Right hindlimb (tissue), 1 donor: Measurements from ENCODE around the gene ARID2.

Source experiments
- DNase-seq: peaks from one replicate; pipeline ENCODE4 v3.0.0-alpha.2; 2018

ARID2 gene

DNA sequence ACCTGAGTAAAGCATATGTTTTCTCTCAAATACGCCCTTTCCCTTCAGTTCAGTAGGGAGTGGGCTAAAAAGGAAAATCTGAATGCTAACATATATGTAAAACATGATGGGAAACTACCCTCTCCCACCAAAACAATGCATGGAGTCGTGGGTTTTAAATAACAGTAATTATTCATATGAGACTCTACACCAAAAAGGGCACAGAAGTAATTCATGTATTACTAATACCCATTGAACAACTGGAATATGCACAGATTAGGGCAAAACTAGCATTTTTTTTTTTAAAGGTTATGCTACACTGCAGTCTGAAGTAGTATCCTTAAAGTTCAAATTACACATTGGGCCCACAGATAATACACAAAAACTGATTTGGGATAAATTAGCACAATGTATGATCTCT, 8.1 kb upstream of the ARID2 start:
- DNase-seq, result no peak

DNA sequence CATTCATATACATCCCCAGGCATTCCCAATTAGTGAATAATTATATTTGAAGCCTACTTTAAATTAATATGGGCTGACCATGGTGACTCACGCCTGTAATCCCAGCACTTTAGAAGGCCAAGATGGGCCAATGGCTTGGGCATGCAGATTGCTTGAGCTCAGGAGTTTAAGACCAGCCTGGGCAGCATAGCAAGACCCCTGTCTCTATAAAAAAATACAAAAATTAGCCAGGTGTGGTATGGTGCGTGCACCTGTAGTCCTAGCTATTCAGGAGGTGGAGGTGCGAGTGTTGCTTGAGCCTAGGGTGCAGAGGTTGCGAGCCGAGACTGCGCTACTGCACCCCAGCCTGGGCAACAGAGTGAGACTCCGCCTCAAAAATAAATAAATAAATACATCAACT, 7.6 kb upstream of the ARID2 start:
- no peak for DNase-seq

DNA sequence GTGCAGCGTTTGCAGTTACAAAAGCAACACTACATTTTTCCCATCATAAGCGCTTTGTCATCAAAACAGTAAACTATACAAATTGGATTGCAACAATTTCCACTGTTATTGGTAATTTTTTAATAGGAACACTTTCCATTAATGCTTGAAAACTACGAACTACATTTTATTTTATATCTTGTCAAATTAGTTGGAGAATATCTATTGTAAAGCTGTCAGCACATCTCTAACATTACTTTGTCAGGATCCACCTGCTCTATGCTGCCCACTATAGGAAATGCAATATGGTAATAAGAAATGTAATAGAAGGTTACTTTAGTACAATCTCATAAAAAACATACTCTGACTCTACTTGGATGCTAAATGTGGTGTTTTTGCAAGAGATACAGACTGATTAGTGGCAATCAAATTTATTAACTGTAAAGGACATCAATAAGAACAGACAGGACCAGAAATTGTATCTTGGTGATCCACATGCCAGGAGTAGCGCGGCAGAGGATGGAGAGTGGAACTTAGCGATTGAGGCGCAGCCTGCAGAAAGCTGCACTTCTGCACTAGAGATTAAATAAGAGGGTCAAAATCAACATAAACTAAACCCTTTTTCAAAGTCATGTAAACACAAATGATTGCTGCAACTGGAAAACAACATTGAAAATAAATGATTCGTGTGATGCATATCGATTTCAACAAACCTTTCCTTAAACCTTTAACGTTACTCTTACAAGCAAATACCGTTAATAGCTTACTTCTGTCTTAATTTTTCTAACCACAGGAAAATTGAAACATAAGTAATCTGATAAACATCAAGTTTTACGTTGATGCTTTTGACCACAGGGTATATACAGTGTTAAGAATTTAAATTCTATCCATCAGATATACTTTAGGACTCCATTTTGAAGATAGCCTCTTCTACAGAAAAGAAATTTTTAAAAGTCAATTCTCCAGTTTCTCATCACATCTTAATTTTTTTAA, 3.6 kb upstream of the ARID2 start:
- peak; percentile 37 for DNase-seq

DNA sequence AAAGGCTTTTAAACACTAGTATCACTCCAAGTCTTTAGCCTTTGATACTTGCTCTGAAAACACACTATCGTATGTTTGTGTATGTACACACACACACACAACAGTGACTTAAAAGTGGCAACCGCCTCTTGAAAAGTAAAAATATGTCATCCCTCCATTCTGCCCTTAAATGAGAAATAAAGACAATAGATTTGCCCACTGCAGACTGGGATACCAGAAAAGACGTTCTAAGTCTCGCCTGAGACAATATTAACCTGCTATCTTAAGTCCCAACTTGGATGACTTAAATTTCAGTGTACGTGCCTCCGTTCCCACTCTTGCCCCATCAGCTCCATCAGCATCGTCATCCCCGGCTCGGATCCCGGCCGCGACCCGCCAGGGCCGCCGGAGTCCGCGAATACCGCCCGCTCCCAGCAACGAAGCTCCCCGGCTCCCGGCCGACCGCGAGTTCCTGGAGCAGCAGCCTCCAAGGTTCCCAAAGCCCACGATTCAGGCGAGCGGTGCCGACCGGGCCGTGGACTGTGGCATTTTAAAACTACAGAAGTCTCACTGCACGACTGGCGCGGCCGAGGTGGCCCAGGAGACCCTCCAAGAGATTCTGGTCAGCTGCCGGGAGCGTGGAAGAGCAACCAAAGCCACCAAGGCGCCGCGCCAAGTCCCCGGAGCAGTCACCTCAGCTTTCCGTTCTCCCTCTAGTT, 2.8 kb upstream of the ARID2 start:
- peak; percentile 79 for DNase-seq

DNA sequence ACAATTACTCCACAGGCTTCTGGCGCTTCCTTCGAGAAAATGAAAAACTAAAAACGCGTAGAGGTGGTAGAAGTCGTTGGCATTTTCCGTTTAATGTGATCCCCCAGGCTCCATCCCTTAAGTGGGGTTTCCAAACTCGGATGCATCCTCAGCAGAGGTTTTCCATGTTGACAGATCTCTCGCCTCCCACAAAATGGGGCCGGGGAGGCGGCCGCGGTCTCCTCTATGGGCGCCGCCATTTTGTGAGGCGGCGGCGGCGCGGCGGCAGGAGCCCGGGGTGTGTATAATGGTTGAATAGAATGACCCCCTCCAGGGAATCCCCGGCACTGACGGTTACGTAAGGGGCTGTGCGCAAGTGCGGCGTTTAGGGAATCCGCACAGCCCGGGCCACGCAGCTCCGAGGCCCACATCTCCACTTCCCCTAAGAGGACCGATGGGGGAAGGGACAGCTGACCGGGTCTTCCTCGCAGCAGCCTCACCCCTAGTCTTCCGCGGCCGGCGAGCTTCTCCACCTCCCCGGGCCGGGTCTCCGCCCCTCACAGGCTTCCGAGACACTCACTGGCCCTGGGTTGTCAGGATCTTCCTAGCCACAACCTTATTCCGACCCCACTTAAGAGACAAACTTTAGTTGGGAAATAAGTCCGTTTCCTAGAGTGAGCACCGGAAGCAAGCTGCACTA, 2.1 kb upstream of the ARID2 start:
- DNase-seq, result peak; percentile 96

DNA sequence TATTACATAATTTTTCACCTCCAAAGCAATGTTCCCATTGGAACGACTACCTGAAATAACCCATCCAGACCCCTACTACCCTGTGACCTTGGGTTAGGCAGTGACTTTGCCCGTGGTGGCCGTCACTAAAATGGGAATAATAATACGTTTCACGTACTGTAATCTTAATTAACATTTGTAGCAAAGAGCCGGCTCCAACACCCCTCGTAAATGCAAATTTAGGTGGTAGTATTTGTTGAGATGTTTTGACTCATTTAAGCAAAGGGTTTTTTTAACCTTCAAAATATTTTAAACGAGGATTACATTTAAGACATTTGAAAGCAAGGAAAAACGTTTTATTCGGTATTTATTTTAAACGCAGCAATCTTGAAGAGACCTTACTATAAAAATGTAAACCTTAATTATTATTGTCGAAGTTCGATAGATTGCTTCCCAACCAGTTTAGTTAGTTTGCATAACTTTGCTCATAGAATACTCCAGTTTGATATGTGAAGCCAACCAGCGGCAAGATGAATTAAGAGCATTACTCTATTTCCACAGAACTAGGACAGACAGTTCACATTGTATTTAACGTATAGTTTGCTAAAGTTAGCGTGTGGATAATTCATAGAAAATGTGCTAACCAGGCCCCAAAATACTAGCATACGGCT, 1.4 kb upstream of the ARID2 start:
- no peak for DNase-seq

DNA sequence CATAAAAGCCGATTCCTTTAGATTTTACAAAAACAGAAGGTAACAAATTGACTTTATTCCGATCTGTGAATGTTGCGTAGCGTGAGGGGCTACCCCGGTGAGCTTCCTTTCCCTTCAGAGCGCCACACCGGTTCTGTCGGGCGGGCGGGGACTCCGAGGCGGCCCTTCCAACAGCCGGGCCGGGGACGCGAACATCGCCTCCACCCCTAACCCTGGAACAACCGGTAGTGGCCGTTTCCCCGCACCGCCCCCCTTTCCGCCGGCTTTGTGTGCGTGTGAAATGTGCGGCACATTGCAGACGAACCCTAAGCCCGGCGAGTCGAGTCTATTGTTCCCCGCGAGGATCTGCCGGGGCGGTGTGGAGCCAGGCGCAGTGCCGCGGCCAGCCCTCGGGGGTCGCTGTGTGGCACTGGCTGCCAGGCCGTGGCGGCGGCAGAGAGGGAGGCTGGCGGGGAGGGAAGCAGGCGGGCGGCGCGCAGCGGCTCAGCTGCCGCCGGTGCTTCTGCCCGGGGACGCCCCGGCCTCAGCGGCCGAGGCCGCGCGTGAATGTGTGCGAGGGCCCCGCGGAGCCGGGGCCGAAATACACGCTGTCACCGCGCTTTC, 775 bp upstream of the ARID2 start:
- DNase-seq, result peak; percentile 98

DNA sequence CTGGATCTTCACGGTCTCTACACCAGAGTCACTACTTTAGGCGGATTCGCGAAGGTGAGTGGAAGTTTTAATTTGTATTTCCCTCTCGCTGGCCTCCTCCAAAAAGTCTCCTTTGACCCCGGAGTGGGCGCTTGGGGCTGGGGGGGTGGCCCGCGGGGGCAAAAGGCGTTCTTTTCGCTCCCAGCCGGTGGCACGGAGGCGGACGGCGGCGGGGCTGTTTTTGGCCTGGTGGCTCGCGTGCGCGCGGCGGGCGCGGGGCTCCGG, 510 bp downstream of the ARID2 start:
- no peak for DNase-seq

DNA sequence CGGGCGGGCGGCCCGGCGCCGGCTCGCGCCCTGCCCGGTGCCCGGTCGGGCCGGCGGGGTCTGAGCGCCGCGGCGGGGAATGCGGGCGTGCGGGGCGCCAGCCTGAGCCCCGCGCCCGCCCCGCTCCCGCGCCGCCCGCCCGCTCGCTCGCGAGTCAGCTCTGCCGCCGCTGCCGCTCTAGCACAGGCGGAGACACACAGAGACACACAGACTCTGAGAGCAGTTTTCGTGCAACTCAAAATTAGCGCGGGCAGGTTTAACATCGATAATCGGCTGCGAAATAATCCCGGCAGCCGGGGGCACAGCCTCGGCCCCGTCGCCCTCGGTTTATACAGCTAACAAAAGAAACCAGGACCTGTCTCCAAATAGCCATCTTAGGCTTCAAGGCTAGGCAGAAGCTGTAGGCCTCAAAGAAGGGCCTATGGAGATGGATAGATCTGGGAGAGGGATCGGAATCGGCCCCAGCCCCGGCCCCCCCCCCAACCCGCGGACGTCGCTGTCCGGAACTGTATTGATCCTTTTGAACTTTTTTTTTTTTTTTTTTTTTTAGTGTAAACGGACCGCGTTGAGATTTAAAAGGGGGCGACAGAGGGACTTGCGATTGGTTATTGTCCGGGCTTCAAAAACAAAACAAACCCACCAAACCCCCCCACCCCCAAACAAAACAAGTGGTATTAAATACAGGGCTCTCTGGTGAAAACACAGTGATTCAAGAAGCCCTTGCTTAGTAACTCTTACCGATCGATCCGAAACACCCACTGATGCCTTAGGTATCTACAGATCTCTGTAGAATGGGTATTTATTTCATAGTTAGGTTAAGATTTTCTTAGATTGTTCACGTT, 1.1 kb downstream of the ARID2 start:
- peak; percentile 69 for DNase-seq

DNA sequence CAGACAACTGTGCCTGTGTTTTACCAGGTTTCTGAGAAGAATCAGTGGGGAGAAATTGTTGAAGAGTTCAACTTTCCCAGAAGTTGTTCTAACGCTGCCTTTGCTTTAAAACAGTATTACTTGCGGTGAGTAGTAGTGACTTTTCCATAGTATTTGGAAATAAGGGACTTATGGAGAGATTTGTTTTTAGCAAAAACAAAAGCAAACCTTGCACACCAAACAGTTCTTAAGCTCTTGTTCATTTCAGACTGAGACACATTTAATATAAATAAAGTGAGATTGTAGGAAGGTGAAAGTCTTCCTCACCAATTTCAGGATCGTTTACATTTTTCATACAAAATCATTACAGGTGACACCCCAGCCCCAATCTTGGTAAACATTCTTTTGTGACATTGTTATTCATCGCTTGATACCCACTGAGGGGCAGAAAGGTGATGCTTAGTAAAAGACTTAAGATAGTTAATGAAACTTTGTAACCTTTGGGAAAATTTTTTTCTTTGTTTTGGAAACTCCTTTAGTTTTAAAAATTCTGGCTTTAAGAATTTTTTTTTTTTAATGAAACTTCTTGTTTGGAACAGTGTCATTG, 1.8 kb downstream of the ARID2 start:
- no peak for DNase-seq

DNA sequence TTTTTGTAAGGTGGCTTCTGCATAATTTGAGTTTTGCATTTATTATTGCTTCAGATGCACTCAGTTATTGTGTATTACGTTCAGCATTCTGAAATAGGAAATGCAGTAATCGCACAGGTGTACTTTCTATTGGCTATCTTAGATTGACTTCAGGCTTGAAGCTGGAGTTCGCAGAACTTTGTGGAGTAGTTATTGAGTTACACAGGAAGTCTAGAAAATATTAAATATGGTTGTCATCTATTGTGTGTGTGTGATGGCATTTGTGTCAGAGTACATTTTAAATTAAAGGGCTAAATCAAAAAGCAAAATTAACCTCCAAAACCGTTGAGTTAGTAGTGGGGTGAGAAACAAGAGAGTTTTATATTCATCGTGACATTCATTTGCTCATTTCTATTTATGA, 2.7 kb downstream of the ARID2 start:
- no peak for DNase-seq

DNA sequence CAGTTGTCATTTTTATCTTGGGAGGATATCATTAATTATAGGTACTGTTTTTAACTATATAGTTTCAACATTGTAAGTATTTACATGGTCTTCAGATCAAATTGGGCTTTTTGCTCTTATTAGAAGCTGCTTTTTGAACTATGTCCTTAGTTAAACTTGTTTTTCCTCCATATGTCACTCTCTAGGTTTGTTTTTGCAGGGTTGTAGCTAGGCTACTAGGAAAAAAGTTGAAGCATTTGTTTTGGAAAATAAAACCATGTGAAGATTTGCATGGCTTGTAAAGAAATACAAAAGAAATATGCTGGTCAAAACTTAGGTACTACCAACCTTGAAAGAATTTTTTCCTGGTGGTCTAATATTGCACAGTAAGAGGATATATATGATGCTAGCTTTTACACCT, 3.4 kb downstream of the ARID2 start:
- no peak for DNase-seq

DNA sequence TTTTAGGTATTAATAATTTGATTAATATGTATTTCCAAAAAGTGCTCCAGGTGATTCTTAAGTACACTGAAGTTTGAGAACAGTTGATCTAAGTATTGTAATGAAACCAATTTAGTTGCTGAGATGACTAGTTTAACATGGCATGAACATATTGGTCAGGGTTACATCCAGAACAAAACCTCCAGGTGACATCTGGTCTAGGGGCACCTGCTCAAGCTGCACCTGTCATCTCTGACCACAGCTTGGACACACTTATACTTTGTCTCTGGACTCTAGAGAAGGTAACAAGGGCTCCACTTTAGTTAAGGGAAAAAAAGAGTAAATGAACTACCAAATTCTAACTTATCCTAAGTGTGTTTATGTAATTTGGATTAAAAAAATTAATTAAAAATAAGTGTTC, 8.1 kb downstream of the ARID2 start:
- DNase-seq, result no peak

DNA sequence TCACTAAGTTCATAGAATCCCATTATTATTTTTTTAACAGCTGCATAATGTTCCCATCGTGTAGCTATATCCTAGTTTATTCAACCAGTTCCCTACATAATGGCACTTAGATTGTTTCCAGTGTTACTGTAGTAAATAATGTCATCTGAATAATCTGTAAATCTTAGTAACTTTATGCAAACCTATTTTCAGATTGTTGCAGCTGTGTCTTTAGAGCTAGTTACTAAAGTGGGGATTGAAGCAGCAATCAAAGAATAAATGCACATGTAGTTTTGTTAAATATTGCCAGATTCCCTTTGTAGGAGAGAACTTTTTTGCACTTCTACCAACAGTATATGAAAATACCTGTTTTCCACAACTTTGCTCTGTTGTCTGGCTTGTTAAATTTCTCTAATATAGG, 13.1 kb downstream of the ARID2 start:
- no peak for DNase-seq

DNA sequence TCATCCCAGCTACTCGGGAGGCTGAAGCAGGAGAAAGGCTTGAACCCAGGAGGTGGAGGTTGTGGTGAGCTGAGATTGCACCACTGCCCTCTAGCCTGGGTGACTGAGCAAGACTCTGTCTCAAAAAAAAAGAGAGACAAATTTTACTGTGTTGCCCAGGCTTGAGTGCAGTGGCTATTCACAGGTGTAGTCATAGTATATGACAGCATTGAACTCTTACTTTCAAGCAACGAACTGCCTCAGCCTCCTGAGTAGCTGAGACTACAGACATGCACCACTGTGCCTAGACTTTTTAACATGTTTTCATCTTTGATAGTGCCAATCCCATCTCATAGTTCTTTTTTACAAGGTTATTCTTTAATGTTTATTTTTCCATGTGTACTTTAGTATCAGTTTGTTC, 13.7 kb downstream of the ARID2 start:
- no peak for DNase-seq

DNA sequence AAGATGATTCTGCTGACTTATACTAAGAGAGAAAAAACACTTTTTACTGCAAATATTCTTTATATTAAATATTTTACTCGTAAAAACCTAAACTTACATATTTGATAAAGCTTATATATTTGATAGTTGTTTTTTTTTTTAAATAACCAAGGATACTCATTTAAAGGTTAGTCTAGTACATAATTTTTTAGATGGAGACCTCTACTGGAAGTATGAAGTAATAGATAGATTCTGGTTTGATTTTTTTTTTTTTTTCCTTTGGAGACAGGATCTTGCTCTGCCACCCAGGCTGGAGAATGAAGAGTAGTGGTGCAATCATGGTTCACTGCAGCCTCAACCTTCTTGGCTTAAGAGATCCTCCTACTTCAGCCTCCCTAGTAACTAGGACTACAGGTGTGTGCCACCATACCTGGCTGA, 16.4 kb downstream of the ARID2 start:
- no peak for DNase-seq

DNA sequence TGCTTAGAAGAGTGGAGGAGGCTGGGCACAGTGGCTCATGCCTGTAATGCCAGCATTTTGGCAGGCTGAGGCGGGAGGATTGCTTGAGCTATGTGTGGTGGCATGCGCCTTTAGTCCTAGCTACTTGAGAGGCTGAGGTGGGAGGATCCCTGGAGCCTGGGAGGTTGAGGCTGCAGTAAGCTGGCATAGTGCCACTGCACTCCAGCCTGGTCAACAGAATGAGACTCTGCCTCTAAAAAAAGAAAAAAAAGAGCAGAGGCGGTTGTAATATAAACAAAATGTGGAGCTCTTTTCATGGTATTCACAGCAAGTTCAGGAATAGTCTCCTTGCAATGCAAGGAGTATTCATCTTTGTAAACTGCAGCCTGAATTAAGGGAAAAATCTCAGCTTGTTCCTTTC, 27.2 kb downstream of the ARID2 start:
- no peak for DNase-seq

DNA sequence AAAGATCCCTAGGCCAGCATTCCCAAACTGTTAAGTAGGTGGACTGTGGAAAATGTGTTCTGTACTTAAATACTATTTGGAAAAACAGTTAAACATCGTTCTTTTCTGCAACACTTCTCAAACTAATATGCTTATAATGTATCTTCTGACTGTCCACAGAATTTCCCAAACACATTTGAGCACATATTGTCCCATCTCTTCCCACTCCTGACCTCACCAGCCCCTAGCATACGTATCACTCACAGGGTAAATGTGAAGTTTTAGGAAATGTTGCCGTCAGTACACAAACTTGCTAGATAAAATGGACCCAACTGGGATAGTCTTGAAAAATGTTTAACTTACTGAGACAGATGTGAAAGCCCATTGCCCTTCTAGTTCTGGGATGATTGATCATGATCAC, 27.7 kb downstream of the ARID2 start:
- no peak for DNase-seq

DNA sequence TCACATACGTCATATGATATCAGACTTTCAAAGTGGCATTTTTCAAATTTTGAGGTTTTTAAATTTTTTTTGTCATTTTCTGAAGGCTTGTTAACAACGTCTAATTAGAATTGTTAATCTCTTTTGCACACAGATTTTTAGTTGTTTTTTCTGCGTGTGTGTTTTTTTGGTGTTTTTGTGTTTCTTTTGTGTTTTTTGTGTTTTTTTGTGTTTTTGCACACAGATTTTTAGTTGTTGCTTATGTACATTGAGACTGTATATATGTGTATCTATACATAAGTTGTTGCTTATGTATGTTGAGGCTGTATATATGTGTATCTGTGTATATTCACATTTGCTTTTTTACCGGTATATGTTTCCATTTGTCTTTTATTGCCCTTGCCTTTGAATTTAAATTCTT, 30.8 kb downstream of the ARID2 start:
- DNase-seq, result no peak

DNA sequence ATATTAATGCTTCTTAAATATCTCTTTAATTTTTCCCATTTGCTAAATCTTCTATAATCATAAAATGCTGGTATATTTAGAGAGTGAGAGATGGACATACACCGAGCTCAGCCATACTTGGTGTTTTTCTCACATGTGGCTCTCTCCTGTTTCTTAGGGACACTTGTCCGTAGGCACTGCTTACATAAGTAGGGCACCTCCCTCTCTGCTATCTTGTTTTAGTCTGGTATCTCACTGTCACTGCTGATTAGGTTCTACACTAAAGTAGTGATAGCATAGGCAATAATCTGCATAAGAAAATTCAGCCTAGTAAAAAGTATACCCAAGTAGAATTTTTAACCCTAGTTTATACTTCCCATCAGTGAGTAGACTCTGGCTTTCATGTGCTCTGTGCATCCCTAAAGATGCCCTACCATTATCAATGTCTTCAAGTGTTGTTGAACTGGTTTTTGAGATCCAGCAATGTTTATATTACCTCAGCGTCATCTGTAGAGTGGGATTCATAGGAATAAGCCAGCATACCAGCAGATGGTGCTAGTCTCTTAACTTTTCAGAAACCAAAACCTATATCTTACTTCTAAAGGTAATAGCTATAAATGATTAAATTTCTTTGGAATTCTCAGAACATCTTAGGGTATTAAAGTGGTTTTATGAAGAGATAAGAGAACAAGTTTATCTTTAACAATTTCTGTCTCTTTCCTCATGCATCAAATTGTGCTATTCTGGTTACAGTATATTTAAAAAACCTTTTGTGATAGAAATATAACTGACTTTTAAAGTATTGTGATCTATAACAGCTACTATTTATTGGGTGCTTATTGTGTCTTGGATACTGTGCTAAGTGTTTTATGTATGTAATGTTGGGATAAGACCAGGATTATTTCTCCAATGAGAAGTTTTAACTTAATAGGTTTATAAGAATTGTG, 32.9 kb downstream of the ARID2 start:
- no peak for DNase-seq

DNA sequence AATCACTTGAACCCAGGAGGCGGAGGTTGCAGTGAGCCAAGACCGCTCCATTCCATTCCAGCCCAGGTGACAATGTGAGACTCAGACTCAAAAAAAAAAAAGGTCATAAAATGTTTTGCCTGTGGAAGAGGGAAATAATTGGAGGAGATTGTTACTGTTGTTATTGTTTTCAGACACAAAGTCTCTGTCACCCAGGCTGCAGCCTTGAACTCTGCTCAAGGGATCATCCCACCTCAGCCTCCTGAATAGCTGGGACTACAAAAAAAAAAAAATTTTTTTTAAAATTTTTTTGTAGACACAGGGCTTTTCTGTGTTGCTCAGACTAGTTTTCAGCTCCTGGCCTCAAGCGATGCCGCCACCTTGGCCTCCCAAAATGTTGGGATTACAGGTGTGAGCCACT, 33.9 kb downstream of the ARID2 start:
- DNase-seq, result no peak
